Ovary (tissue), 9 donors: Measurements from ENCODE around the gene CD244. TPM values are rescaled to one million over a fixed set of nuclear protein-coding genes. Genes with fewer than 3 reads are reported as not detected.

Experiments
- DNase-seq, 5 donors: peaks; one replicate each; pipeline ENCODE4 v3.0.0-alpha.2; 2019 to 2020
- H3K27ac ChIP-seq, 2 donors: fragments of 200-600 bp; one replicate each; pipeline versions ENCODE4 v1.5.1 to v1.8.0; 2019 to 2022
- H3K27me3 ChIP-seq: fragments of 200-600 bp; one replicate; pipeline ENCODE4 v1.8.0; 2022
- H3K36me3 ChIP-seq: fragments of 200-600 bp; sonication (generic); one replicate; pipeline ENCODE4 v1.5.1; 2019
- H3K4me1 ChIP-seq: one replicate; pipeline ENCODE4 v1.8.1; 2013; ENCODE audit warnings: mild to moderate bottlenecking, moderate library complexity; ENCODE audit not compliant: insufficient read depth
- H3K4me3 ChIP-seq: fragments of 200-600 bp; sonication (generic); one replicate; pipeline ENCODE4 v1.5.1; 2017
- H3K9me3 ChIP-seq, 2 donors: fragments of 200-600 bp in 1 of 2; sonication (generic) in 1 of 2; one replicate each; pipeline versions ENCODE4 v1.5.1 to v1.8.1; 2013 to 2019; ENCODE audit warnings: mild to moderate bottlenecking in 1 of 2, moderate library complexity in 1 of 2
- CTCF ChIP-seq, 3 donors: fragments of 450-650 bp in 2 of 3; fragments of 200-600 bp in 1 of 3; IDR thresholded peaks; one replicate each; pipeline versions ENCODE4 v1.5.1 to v1.8.0; 2016 to 2022; ENCODE audit warnings: antibody characterized with exemption in 3 of 3, mild to moderate bottlenecking in 1 of 3
- EP300 ChIP-seq: sonication (generic); formaldehyde crosslinking; IDR thresholded peaks from one replicate; pipeline ENCODE4 v1.6.1; 2017; ENCODE audit warnings: antibody characterized with exemption
- POLR2A ChIP-seq: fragments of 450-650 bp; IDR thresholded peaks from one replicate; pipeline ENCODE4 v1.6.1; 2017; ENCODE audit warnings: antibody characterized with exemption, mild to moderate bottlenecking, moderate library complexity
- whole genome bisulfite sequencing, 3 donors: extraction: QIAGEN DNeasy Blood & Tissue Kit in 1 of 3; methylation state at CpG; one replicate each; pipeline versions ENCODE4 v1.1.5 to v1.1.7; 2013 to 2017; 5-methylcytosine and 5-hydroxymethylcytosine counted together
- intact Hi-C, 4 donors: fragments of 100-400 bp; cut with DNase I; formaldehyde crosslinking; loops; one replicate each; pipeline versions ENCODE4 v1.11.0 to v1.15.1; 2022 to 2023
- polyA plus RNA-seq, 2 donors: library from polyadenylated mRNA; stranded (reverse); fragments of 200-250 nt in 1 of 2; fragments of 350-450 nt in 1 of 2; fragmentation: Illumina TruSeq in 1 of 2; extraction: RNeasy Lipid Tissue Mini Kit (QIAGEN cat#74804) in 1 of 2; gene quantifications; one replicate each; pipeline ENCODE4 v1.2.3, GENCODE V29; 2013 to 2014
- total RNA-seq, 7 donors: library from RNA; depleted of rRNA in 2 of 7; stranded (reverse); fragments of >200 nt in 2 of 7; fragmentation: NEBNext Ultra II Directional in 3 of 7; extraction: Animal tissue kit (Norgen Biotek cat#: 25700) in 3 of 7; gene quantifications; one replicate each; pipeline versions ENCODE4 v1.1.0 to v1.2.4, GENCODE V29; 2016 to 2023
- donor health status: DM: no; HTN: no; CAD: no; lungs with moderate emphysema.
- donor health status: DM: no; HTN: no; CAD: no.
- donor health status: Bipolar disorder and iron deficiency.
- donor health status: DM: yes; HTN: yes; CAD: no.
- donor health status: DM: no; HTN: no; CAD: no.
- donor health status: DM: yes; HTN: yes; CAD: no.

Gene CD244
- total and polyA plus RNA-seq, 9 donors, result 0.45 to 3.1 (median 0.60) TPM

GRCh38 chr1:160801836-160802580, 60.7 kb downstream of the CD244 start:
- intact Hi-C loops, result no loop called here
- 91 to 95% (median 93%) methylated on average over 42 to 43 of the region's 43 CpGs for WGBS, 3 donors
- Histone ChIP-seq H3K4me3 (no peak overlapping the region), H3K4me1 (no peaks in the 10 kb centered on the region), H3K9me3 (no peaks in the 10 kb centered on the region), H3K36me3 (no peaks in the 10 kb centered on the region), H3K27ac (no peak overlapping the region), H3K27me3 (no peaks in the 10 kb centered on the region)
- no peak for DNase-seq
- TF ChIP-seq EP300, result no peak
- no peak for TF ChIP-seq CTCF (IDR thresholded peaks at IDR 0.05)
- no peak for TF ChIP-seq POLR2A

- Histone ChIP-seq H3K4me3 (no peak overlapping the region), H3K4me1 (no peaks in the 10 kb centered on the region), H3K9me3 (no peaks in the 10 kb centered on the region), H3K36me3 (no peaks in the 10 kb centered on the region), H3K27ac (no peak overlapping the region), H3K27me3 (no peaks in the 10 kb centered on the region)
- TF ChIP-seq CTCF (IDR thresholded peaks at IDR 0.05) (no peak), POLR2A (no peak), EP300 (no peak)
- intact Hi-C loops, result no loop called here
- WGBS, 3 donors, result 48 to 71% (median 58%) methylated on average over 4 of the region's 4 CpGs
- no peak for DNase-seq
These were observed 61.9 kb downstream of the CD244 start for GRCh38 chr1:160800645-160801408.

GRCh38 chr1:160800142-160800541, 62.5 kb downstream of the CD244 start:
- no peak for DNase-seq
- H3K27ac ChIP-seq, result no peak overlapping the region
- no peak overlapping the region for H3K4me3 ChIP-seq
- intact Hi-C loops, result no loop called here
- no peak for TF ChIP-seq POLR2A
- TF ChIP-seq EP300, result no peak
- TF ChIP-seq CTCF (IDR thresholded peaks at IDR 0.05), result no peak
- 96 to 98% (median 96%) methylated on average over 1 of the region's 1 CpG for WGBS, 3 donors
- H3K36me3 ChIP-seq, result no peaks in the 10 kb centered on the region
- no peaks in the 10 kb centered on the region for H3K4me1 ChIP-seq
- H3K27me3 ChIP-seq, result no peaks in the 10 kb centered on the region
- no peaks in the 10 kb centered on the region for H3K9me3 ChIP-seq

- Histone ChIP-seq H3K27me3 (no peaks in the 10 kb centered on the region), H3K27ac (no peak overlapping the region), H3K4me3 (no peak overlapping the region), H3K4me1 (no peaks in the 10 kb centered on the region), H3K36me3 (no peaks in the 10 kb centered on the region), H3K9me3 (no peaks in the 10 kb centered on the region)
- 86 to 91% (median 88%) methylated on average over 5 of the region's 5 CpGs for WGBS, 3 donors
- intact Hi-C loops, result no loop called here
- TF ChIP-seq POLR2A (no peak), CTCF (IDR thresholded peaks at IDR 0.05) (no peak), EP300 (no peak)
- no peak for DNase-seq
These were observed 63.0 kb downstream of the CD244 start for GRCh38 chr1:160799641-160800040.
